22Rv1 (cell line): Measurements from ENCODE around the gene SLC12A8.

Source experiments
- H3K27ac ChIP-seq: fragments of 450-650 bp; 2 replicates; pipeline ENCODE4 v1.5.1; 2017
- CTCF ChIP-seq: fragments of 450-650 bp; IDR thresholded peaks from 2 replicates; pipeline ENCODE4 v1.5.1; 2017; ENCODE audit warnings: mild to moderate bottlenecking
- ZFX ChIP-seq: fragments of 450-650 bp; IDR thresholded peaks from 2 replicates; pipeline ENCODE4 v1.6.1; 2017; ENCODE audit warnings: antibody characterized with exemption, borderline replicate concordance

The SLC12A8 gene

GRCh38 chr3:125154110-125154509 is 58.4 kb downstream of the SLC12A8 start:
- no peak overlapping the region for H3K27ac ChIP-seq
- TF ChIP-seq CTCF (no peak), ZFX (no peak)

DNA sequence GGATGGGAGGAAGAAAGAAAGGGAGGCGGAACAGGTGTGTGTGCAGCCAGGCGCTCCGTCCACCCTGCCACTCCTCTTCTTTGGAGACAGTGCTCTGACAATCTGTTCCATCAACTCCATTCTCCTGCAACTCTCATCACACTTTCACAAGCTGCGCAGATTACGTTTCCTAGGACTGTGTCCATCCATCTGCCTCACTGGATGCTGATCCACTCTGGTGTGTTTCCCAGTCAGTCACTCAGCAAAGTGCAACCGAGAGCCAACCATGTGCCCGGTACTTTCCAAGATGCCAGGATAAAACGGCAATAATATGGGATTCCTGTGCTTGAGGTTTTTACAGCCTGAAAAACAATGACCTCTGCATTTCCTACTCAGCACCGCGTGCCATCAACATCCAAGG is 59.6 kb downstream of the SLC12A8 start:
- H3K27ac ChIP-seq, result no peak overlapping the region
- no peak for TF ChIP-seq CTCF
- no peak for TF ChIP-seq ZFX

GRCh38 chr3:125151916-125152315 is 60.6 kb downstream of the SLC12A8 start:
- H3K27ac ChIP-seq, result no peak overlapping the region
- TF ChIP-seq ZFX, result no peak
- no peak for TF ChIP-seq CTCF

DNA sequence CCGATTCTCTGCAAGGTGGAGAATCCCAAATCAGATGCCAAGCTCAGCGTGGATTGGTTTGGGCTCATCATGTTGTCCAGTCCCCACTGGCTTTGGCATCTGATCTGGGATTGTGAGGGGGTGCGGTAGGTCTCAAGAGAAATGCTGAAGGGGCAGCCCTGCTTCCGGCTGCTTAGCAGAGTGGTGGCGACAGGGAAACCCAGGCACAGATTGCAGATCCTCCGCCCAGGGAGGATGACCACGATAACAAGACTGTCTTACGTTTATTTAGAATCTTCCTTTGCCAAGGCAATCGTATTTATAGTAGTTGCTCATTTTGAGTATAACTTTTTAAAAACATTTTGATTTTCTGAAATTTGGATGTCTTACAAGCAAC is 61.1 kb downstream of the SLC12A8 start:
- TF ChIP-seq CTCF (no peak), ZFX (no peak)
- H3K27ac ChIP-seq, result no peak overlapping the region

DNA sequence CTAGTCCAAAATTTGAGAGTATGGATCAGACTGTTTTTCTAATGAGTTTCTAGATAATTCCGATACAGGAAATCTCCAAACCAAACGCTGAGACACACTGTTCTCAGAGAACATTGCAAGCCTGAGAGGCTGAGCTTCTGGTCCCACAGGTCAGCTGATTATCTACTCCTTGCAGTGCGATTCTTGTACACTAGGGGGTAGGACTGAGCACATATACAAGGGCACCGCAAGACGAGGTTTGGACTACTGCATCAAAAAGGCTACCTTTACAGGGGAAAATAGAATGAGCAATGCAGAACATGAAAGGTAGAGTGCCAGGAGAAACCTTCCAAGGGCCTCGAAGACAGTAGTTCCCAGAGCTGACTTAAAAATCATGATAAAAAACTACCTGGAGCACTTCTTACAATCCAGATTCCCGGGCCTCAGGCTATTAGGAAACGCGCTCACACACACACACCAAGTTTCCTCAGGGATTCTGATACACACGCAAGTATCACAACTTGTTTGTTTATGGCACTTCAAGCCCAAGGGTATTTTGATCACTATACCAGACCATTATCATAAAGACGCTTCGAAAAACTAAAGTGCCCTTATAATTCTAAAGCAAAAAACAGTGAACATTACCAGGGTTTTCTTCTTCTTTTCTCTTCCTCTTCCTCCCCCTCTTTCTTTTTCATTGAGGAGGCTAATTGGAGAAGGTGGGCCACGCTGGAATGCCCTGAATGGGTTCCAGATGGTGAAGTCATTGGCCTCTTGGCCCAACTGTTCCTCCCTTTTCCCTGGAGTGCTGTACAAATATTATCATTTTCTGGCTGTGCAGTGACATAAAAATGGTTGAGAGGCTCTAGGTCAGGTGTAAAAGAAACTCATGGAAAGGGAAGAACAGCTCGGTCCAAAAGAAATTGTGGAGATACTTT is 61.8 kb downstream of the SLC12A8 start:
- peak; percentile 86 for TF ChIP-seq CTCF
- no peak for TF ChIP-seq ZFX
- no peak overlapping the region for H3K27ac ChIP-seq

GRCh38 chr3:125149462-125149861 is 63.1 kb downstream of the SLC12A8 start:
- no peak overlapping the region for H3K27ac ChIP-seq
- no peak for TF ChIP-seq ZFX
- no peak for TF ChIP-seq CTCF

DNA sequence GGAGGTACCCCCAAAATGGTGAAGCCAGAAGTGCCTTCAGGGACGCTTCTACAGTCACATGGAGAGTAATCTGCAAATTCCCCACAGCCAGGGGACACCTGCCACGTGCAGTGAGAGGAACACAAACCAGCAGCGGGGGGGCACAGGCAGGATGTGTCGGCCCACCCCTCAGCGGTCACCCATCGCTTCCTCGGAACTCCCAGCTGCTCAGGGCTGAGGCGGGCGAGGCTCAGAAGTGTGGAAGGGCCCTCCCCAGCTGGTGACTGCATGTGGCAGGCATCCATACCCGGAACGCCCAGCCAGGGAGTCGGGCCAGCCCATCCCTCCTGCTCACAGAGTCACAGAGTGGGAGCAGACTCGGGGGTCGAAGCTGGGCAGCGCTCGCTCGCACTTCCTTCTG is 63.7 kb downstream of the SLC12A8 start:
- no peak overlapping the region for H3K27ac ChIP-seq
- TF ChIP-seq CTCF (no peak), ZFX (no peak)
